ENCODE measurements around the gene MAML3.

The MAML3 gene

GRCh38 chr4:139813881-139814280 is 340.1 kb downstream of the MAML3 start:
- DNase-seq (ENCODE audit: low read depth) = no peak

- no peak for DNase-seq (ENCODE audit: low read depth)
Measured at GRCh38 chr4:139810710-139811109, 343.3 kb downstream of the MAML3 start.

- DNase-seq (ENCODE audit: low read depth) = no peak
Measured at GRCh38 chr4:139809757-139810140, 344.2 kb downstream of the MAML3 start.

- DNase-seq (ENCODE audit: low read depth) = no peak
Measured at GRCh38 chr4:139808808-139809756, 344.9 kb downstream of the MAML3 start.

GRCh38 chr4:139808381-139808807 is 345.6 kb downstream of the MAML3 start:
- DNase-seq (ENCODE audit: low read depth) = no peak

GRCh38 chr4:139807483-139807882 is 346.5 kb downstream of the MAML3 start:
- no peak for DNase-seq (ENCODE audit: low read depth)

- DNase-seq (ENCODE audit: low read depth) = no peak
Measured at GRCh38 chr4:139806929-139807328, 347.1 kb downstream of the MAML3 start.

- DNase-seq (ENCODE audit: low read depth) = no peak
Measured at GRCh38 chr4:139802931-139803330, 351.1 kb downstream of the MAML3 start.

GRCh38 chr4:139802488-139802887 is 351.5 kb downstream of the MAML3 start:
- no peak for DNase-seq (ENCODE audit: low read depth)

- DNase-seq (ENCODE audit: low read depth) = no peak
Measured at GRCh38 chr4:139801895-139802294, 352.1 kb downstream of the MAML3 start.

GRCh38 chr4:139800082-139800481 is 353.9 kb downstream of the MAML3 start:
- DNase-seq (ENCODE audit: low read depth) = no peak

GRCh38 chr4:139799615-139800014 is 354.4 kb downstream of the MAML3 start:
- no peak for DNase-seq (ENCODE audit: low read depth)

GRCh38 chr4:139798456-139798855 is 355.5 kb downstream of the MAML3 start:
- DNase-seq (ENCODE audit: low read depth) = no peak

- no peak for DNase-seq (ENCODE audit: low read depth)
Measured at GRCh38 chr4:139797287-139797686, 356.7 kb downstream of the MAML3 start.

GRCh38 chr4:139795527-139796314 is 358.3 kb downstream of the MAML3 start:
- no peak for DNase-seq (ENCODE audit: low read depth)

GRCh38 chr4:139794158-139794954 is 359.6 kb downstream of the MAML3 start:
- DNase-seq (ENCODE audit: low read depth) = no peak

GRCh38 chr4:139791681-139792080 is 362.3 kb downstream of the MAML3 start:
- no peak for DNase-seq (ENCODE audit: low read depth)

GRCh38 chr4:139790291-139790690 is 363.7 kb downstream of the MAML3 start:
- no peak for DNase-seq (ENCODE audit: low read depth)

- DNase-seq (ENCODE audit: low read depth) = no peak
Measured at GRCh38 chr4:139789096-139789654, 364.8 kb downstream of the MAML3 start.

- no peak for DNase-seq (ENCODE audit: low read depth)
Measured at GRCh38 chr4:139786494-139787354, 367.3 kb downstream of the MAML3 start.

GRCh38 chr4:139785356-139785755 is 368.6 kb downstream of the MAML3 start:
- DNase-seq (ENCODE audit: low read depth) = no peak

Measured in CMK (cell line).